Pons (tissue), 1 donor: ENCODE results near the gene SLC22A13.
"Not testable (repeated sequence)": the region's sequence is repeated elsewhere in the genome, so short reads cannot be mapped to it uniquely, and the experiment has no call there.

Experiments
- DNase-seq: peaks from one replicate; pipeline ENCODE4 v3.0.0-alpha.2; 2016; ENCODE audit warnings: low spot score

The SLC22A13 gene

DNA sequence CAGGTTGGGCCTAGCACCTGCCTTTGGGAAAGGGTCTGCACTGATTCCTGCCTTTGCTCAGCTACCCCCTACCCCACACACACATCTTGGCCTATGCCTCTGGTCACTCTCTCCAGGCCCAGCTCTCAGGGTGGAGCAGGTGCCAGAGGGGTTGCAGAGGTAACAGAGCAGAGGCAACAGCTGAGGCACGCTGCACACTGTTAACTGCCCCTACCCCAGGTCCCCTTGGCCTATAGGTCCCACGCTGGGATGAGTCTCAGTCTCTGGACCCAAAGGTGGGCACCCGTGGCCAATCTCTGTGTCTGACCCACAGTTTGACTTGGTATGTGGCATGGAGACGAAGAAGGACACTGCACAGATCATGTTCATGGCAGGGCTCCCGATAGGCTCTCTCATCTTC is 41.3 kb downstream of the SLC22A13 start:
- no peak for DNase-seq

GRCh38 chr3:38307599-38307998 is 42.0 kb downstream of the SLC22A13 start:
- no peak for DNase-seq

DNA sequence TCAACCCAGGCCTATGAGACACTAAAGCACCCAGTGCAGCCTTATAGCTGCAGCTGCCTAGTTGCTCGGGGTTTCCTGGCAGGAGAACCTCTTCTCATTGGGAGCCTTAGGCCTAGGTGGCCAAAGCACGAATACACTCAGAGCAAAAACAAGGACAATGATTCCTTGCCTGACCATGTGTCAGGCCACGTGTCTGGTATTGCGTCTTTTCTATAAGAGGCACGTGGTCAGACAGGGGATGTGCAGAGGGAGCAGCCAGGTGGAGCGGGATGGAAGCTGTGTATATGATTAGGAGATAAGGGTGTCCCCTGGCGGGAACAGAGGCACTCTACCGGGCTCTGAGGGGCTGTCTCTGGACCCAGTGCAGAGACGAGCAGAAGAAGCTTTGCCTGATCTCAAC is 42.8 kb downstream of the SLC22A13 start:
- no peak for DNase-seq

GRCh38 chr3:38311476-38311875 is 45.9 kb downstream of the SLC22A13 start:
- DNase-seq = no peak

DNA sequence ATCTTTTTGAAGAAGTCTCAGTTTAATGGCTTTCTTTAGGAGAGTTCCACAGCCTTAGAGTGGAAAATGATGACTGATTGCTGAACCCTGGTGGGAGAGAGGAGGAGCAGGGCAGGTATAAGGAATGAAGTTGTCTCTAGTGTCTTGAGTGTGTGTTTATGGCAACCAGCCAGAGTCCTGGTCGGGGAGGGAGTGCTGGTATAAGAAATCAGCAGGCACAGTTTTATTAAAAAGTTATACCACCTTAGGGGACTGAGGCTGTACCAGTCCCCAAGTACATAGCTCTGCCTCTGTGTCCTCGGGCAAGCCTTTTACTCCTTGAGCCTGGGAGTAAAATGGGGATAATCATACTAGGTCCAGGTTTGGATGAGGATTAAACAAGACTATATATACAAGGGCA is 46.3 kb downstream of the SLC22A13 start:
- no peak for DNase-seq

- DNase-seq = no peak
These were observed 46.7 kb downstream of the SLC22A13 start for GRCh38 chr3:38312356-38312755.

DNA sequence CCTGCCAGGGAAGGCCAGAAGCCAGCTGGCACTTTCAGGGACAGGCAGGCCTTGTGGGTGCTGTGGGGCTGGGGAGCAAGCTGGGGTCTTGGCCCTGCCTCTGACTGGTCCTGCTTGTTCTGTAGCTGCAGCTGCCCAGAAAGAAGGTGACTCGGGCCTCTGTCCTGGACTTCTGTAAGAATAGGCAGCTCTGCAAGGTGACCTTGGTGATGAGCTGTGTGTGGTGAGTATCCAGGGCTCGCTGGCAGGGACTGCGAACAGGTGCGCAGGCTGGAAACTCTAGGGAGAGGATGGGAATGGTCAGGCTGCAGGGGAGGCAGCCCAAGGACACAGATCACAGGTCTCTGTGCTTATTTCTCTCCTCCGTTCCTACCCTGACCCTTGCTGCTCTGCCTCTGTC is 47.7 kb downstream of the SLC22A13 start:
- no peak for DNase-seq

DNA sequence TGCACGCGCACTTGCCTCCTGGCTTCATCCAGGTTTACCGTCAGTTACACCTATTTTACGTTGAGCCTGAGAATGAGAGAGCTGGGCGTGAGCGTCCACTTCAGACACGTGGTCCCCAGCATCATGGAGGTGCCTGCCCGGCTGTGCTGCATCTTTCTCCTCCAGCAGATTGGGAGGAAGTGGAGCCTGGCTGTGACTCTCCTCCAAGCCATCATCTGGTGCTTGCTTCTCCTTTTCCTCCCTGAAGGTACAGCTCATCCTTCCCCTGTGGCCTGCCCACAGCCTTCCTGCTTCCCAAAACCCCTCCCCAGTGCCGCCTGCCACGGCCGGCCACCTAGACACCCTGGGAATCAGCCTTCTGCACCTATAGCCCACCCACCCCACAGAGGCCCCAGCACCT is 48.1 kb downstream of the SLC22A13 start:
- DNase-seq = no peak

DNA sequence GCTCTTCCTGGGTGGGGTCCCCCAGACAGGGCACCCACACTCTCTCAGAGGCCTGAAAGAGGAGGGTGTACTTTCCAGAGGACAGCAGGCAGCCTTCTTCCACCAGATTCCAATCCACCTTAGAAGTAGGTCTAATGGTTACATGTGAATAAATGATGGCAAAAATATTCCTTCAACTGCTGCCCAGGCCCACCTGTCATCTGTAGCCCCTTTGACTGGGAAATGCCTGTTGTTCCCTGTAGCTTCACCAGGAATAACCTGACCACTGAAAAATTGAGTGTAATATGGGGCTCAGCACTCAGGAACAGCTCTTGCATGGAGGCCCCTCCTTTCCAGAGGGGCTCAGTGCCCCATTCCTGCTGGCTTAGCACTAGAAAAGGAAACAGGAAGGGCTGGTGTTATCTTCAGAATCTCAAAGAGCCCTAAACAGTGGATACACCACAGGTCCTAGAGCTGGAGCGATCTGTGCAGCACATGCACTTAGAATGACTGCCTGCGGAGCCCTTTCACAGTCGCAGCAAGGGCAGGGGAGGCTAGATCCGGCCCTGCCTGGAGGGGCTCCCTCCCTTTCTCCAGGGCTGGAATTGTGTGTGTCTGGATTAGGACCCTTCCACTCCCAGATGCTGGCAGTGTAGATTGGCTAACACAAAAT is 48.6 kb downstream of the SLC22A13 start:
- no peak for DNase-seq

DNA sequence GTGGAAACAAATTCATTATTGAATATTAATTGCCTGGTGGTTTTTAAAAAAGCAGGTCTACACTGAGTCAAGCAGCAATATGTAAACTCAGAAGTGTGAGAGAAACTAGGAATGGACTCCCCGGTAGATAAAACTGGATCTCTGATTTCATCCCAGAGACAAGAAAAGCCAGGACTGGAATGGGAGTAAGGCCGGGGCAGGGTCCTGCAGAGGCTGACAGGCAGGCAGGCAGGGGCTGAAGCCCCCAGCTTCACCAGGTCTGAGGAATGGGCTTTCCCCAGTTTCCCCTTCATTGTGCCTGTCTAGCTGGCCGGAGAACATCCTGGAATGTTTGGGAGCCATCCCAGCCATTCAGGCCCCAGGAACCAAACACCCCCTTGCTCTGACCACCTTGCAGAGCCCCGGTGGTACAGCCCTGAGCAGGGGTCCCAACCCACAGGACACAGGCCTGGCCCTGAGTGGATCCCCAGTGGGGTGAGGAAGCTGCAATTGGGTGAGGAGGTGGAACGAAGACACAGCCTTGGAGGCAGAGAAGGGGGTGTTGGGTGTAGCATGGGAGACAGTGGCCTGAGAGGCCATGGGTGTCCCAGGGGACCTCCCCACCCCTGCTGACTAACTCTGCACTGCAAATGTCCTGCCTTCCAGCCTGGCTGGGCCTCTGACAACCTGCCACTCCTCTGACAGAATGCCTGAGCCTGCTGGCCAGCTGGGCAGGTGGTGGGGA is 49.3 kb downstream of the SLC22A13 start:
- DNase-seq = no peak

DNA sequence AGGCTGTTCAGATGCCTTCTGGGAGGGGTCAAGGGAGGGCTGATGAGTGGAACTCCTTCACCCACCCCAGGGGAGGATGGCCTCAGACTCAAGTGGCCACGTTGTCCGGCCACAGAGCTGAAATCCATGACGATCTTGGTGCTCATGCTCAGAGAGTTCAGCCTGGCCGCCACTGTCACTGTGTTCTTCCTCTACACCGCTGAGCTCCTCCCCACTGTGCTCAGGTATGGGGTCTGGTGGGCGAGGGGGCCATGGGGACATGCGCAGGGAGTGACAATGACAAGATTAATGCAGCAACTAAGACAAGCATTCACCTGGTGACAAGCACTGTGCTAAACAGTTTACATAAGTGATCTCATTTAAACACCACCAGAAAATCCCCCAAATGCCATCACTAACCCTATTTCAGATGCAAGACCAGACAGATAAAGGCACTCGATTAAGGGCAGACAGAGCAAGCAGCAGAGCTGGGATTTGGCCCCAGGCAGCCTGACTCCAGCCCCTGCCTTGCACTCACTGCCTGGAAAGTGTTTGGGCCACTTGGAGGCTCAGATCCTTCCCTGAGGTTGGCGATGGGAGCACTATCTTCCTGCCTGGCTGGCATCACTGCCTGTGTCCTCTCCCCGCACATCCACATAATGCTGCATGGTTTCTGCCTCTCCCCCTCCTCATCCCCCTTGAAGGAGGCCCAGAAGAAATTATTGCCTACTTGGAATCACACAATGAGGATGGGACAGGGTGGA is 50.0 kb downstream of the SLC22A13 start:
- no peak for DNase-seq

- no peak for DNase-seq
These were observed 51.0 kb downstream of the SLC22A13 start for GRCh38 chr3:38316356-38317191.

DNA sequence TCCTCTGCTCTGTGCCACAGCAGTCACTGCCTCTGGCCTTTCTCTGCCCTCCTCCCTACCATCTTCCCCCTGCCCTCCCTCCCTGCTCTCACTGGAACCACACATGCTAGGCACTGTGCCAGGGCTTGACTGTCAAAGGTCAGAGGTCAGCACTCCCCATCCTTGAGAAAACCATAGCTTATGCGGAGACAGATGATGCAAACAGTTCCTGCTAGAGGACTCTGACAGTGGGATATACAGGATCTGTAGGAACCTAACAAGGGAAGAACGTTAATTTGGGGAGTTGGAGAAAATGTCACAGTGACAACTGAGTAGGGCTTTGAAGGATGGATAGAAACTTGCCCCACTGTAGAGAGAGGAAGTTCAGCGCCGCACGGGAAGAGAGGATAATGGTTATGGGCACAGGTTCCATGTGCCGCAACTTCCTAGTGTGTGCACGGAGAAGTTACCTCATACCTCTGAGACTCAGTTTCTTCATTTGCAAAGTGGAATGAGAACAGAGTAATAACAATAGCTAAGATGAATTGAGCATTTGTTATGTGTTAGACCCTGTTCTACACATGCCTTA is 51.7 kb downstream of the SLC22A13 start:
- DNase-seq = no peak

DNA sequence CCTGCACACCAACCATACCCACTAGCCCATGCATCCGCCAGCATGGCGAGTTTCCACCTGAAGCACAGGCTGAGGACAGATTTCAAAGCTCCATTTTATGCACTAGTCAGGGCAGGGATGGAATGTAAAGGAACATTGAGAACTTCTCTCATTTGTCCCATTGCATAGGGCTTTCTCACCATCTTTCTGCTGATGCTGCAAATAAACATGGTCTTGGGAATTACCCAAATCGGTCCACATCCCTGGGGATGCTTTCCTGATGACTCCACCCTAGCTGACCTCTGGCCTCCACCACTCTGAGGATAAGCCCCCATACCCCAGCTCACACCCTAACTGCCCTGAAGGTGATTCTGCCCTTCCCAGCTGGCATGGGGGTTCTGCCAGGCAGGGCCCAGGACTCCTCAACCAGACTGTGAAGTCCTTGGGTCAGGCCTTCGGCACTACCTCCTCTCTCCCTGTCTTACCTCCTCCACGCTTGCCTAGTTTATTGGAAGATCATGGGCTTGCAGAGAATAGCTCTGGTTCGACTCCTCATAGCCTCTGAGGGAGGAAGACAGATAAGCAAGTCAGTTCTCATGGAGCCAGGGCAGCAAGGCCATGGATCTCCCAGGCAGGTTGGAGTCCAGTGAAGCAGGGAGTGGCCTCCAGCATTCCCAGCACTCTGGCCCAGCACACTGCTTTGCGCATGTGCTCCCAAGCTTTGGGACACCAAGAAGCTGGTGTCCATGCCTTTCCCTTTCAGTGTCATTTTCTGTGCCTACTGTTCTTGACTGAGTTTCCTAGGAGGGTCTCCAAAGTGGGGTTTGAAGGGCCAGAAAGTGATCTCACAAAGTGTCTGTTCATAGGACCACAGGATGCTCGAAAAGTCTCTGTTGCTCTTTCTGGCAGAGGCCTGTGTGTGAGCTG is 53.4 kb downstream of the SLC22A13 start:
- DNase-seq = no peak

GRCh38 chr3:38320638-38321037 is 55.0 kb downstream of the SLC22A13 start:
- DNase-seq = not testable (repeated sequence)

DNA sequence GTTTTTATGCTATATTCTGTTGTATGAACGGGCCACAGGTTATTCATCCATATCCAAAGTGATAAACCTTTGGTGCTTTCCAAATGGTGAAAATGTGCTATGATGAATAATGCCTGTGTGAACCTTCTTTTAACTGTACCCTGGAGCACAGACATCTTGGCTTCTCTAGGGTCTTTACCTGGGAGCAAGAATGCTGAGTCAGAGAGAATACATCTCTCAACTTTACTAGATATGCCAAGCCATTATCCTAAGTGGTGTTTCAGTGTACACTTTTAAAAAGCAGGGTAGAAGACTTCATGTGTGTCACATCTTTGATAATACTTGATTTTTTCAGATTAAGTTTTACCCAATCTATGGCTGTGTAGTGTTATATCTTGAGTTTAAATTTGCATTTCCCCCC is 57.4 kb downstream of the SLC22A13 start:
- DNase-seq = no peak

DNA sequence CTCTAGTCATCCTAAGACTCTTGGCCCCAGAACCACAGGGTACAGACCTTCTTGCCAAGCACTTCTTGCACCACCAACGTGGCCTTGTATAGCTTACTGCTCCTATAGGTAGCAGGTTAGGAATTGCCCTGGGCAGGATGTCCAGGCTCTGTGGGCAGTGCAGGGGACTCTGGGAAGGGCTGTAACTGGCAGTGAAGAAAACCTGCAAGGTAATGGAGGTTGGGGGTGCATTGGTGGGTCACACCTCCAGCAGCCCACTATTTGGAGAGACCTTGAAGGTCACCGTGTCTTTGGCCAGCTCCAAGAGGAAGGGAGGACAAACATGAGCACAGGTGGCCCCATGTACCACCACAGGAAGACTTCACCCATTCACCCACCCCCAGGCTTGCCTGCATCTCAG is 59.6 kb downstream of the SLC22A13 start:
- DNase-seq = no peak

DNA sequence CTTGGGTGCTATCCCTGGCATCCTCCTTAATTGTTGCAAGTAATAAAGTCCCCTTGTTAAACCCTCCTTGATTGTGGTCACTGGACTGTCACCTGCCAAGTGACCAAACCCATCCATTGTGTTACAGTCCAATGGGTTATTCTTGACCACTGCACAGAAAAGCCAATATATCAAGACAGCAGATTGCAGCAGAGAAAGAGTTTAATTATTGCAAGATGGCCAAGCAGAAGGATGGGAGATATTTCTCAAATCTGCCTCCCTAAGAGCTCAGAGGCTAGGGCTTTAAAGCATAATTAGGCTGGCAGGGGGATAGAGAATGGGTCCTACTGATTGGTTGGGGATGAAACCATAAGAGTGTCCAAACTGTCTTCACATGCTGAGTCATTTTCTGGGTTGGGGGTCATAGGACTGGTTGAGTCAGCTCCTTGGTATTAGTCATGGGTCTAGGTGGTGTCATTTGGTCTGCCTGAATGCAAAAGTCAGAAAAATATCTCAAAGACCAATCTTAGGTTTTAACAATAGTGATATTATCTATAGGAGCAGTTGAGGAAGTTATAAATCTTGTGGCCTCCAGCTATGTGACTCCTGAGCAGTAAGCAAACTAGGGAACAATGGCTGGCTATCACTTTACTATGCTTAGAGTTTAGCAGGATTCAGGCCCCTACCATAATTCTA is 61.9 kb downstream of the SLC22A13 start:
- DNase-seq = no peak
